Activated T-helper 1 cell treated with anti-CD3 and anti-CD28 coated beads, Interleukin-2, amount 50 U/mL, for 16 hours (primary cell): ENCODE data around the gene MAPKBP1.

ENCODE experiments used
- DNase-seq, 2 donors: peaks; one replicate each; pipeline ENCODE4 v3.0.0-alpha.2; 2020; ENCODE audit warnings: low read depth in 1 of 2, low spot score in 1 of 2

The MAPKBP1 gene

GRCh38 chr15:41847981-41848380 lies 73.7 kb downstream of the MAPKBP1 start:
- no peak for DNase-seq

GRCh38 chr15:41848631-41849030 lies 74.3 kb downstream of the MAPKBP1 start:
- DNase-seq, result no peak

GRCh38 chr15:41849204-41849603 lies 74.9 kb downstream of the MAPKBP1 start:
- DNase-seq, result no peak

GRCh38 chr15:41849861-41850260 lies 75.6 kb downstream of the MAPKBP1 start:
- no peak for DNase-seq

- no peak for DNase-seq
Observed at GRCh38 chr15:41850482-41851166, 76.3 kb downstream of the MAPKBP1 start.

GRCh38 chr15:41851167-41851523 lies 76.9 kb downstream of the MAPKBP1 start:
- DNase-seq, result no peak

- DNase-seq, result no peak
Observed at GRCh38 chr15:41851755-41852370, 77.6 kb downstream of the MAPKBP1 start.

- DNase-seq, result no peak
Observed at GRCh38 chr15:41852736-41853590, 78.7 kb downstream of the MAPKBP1 start.

GRCh38 chr15:41853831-41854230 lies 79.5 kb downstream of the MAPKBP1 start:
- no peak for DNase-seq

GRCh38 chr15:41854443-41854842 lies 80.2 kb downstream of the MAPKBP1 start:
- no peak for DNase-seq

- DNase-seq, result no peak
Observed at GRCh38 chr15:41855261-41855961, 81.1 kb downstream of the MAPKBP1 start.

GRCh38 chr15:41856262-41856661 lies 82.0 kb downstream of the MAPKBP1 start:
- no peak for DNase-seq

GRCh38 chr15:41856716-41857115 lies 82.4 kb downstream of the MAPKBP1 start:
- no peak for DNase-seq

GRCh38 chr15:41857316-41857715 lies 83.0 kb downstream of the MAPKBP1 start:
- no peak for DNase-seq

GRCh38 chr15:41858756-41859155 lies 84.5 kb downstream of the MAPKBP1 start:
- no peak for DNase-seq

- DNase-seq, result no peak
Observed at GRCh38 chr15:41860049-41860828, 86.0 kb downstream of the MAPKBP1 start.

- no peak for DNase-seq
Observed at GRCh38 chr15:41861736-41862356, 87.6 kb downstream of the MAPKBP1 start.

GRCh38 chr15:41862515-41863116 lies 88.3 kb downstream of the MAPKBP1 start:
- DNase-seq, result no peak

GRCh38 chr15:41865490-41866055 lies 91.3 kb downstream of the MAPKBP1 start:
- no peak for DNase-seq
